Prostate gland (tissue), 2 donors: ENCODE measurements around the gene PIK3R3. TPM values are rescaled to one million over a fixed set of nuclear protein-coding genes. Genes with fewer than 3 reads are reported as not detected.

ENCODE experiments used
- DNase-seq: peaks from one replicate; pipeline ENCODE4 v3.0.0-alpha.2; 2019; ENCODE audit warnings: low spot score
- H3K27ac ChIP-seq, 2 donors: fragments of 200-600 bp; sonication (generic); 2 replicates each; pipeline ENCODE4 v1.5.1; 2017 to 2019
- H3K27me3 ChIP-seq: fragments of 200-600 bp; sonication (generic); replicated peaks from 2 replicates; pipeline ENCODE4 v1.5.1; 2019; ENCODE audit not compliant: insufficient read depth
- H3K36me3 ChIP-seq, 2 donors: fragments of 200-600 bp; sonication (generic); 1 replicate in 1 of 2; 2 replicates in 1 of 2; pipeline versions ENCODE4 v1.5.1 to v1.8.1; 2017 to 2019
- H3K4me1 ChIP-seq: fragments of 200-600 bp; sonication (generic); replicated peaks from 2 replicates; pipeline ENCODE4 v1.5.1; 2019
- H3K4me3 ChIP-seq, 2 donors: fragments of 200-600 bp; sonication (generic); 2 replicates each; pipeline ENCODE4 v1.5.1; 2017 to 2019
- H3K9me3 ChIP-seq: fragments of 200-600 bp; sonication (generic); 2 replicates; pipeline ENCODE4 v1.5.1; 2017
- CTCF ChIP-seq, 4 experiments: fragments of 200-600 bp in 2 of 4; fragments of 450-650 bp in 2 of 4; sonication (generic) in 2 of 4; IDR thresholded peaks; 1 replicate in 3 of 4; 2 replicates in 1 of 4; pipeline ENCODE4 v1.5.1; 2016 to 2019; ENCODE audit warnings: antibody characterized with exemption in 4 of 4, mild to moderate bottlenecking in 2 of 4, moderate library complexity in 2 of 4
- POLR2A ChIP-seq: fragments of 450-650 bp; IDR thresholded peaks from one replicate; pipeline ENCODE4 v1.6.1; 2016; ENCODE audit warnings: antibody characterized with exemption, mild to moderate bottlenecking
- POLR2AphosphoS5 ChIP-seq: sonication (generic); formaldehyde crosslinking; IDR thresholded peaks from one replicate; pipeline ENCODE4 v1.6.1; 2017; ENCODE audit warnings: antibody characterized with exemption
- WGBS: methylation state at CpG from one replicate; pipeline ENCODE4 v1.1.5; 2018; 5-methylcytosine and 5-hydroxymethylcytosine counted together
- intact Hi-C: fragments of 100-400 bp; cut with DNase I; formaldehyde crosslinking; loops from one replicate; pipeline ENCODE4 v1.14.2; 2022
- total RNA-seq, 2 donors: library from RNA; depleted of rRNA; stranded (reverse); fragments of >200 nt; gene quantifications; one replicate each; pipeline ENCODE4 v1.1.0, GENCODE V29; 2016

Gene PIK3R3
- total RNA-seq, 2 donors from 2014 or later = 9.1 to 26.5 TPM

- H3K4me1 ChIP-seq = no peaks in the 10 kb centered on the region
- no peak overlapping the region for H3K4me3 ChIP-seq
- no peaks in the 10 kb centered on the region for H3K9me3 ChIP-seq
- TF ChIP-seq POLR2AphosphoS5 (no peak), CTCF (IDR thresholded peaks at IDR 0.05) (no peak), POLR2A (no peak)
- 67% methylated on average over 11 of the region's 11 CpGs for WGBS
- intact Hi-C loops = no loop called here
- H3K27ac ChIP-seq = no peak overlapping the region
- no peak for DNase-seq
- H3K27me3 ChIP-seq = no peaks in the 10 kb centered on the region
- H3K36me3 ChIP-seq = no peaks in the 10 kb centered on the region
Measured at GRCh38 chr1:46043458-46044017, 88.9 kb downstream of the PIK3R3 start.

- no peak for DNase-seq
- Histone ChIP-seq H3K9me3 (no peaks in the 10 kb centered on the region), H3K36me3 (no peaks in the 10 kb centered on the region), H3K27ac (no peak overlapping the region), H3K4me1 (no peaks in the 10 kb centered on the region), H3K4me3 (no peak overlapping the region), H3K27me3 (no peaks in the 10 kb centered on the region)
- no peak for TF ChIP-seq CTCF (IDR thresholded peaks at IDR 0.05)
- TF ChIP-seq POLR2A = no peak
- no peak for TF ChIP-seq POLR2AphosphoS5
- intact Hi-C loops = no loop called here
Measured at GRCh38 chr1:46041974-46042373, 90.5 kb downstream of the PIK3R3 start.

- no peak overlapping the region for H3K27ac ChIP-seq
- no peaks in the 10 kb centered on the region for H3K36me3 ChIP-seq
- no peaks in the 10 kb centered on the region for H3K27me3 ChIP-seq
- no peak for DNase-seq
- intact Hi-C loops = no loop called here
- TF ChIP-seq POLR2AphosphoS5 (no peak), POLR2A (no peak), CTCF (IDR thresholded peaks at IDR 0.05) (no peak)
- H3K4me3 ChIP-seq = no peak overlapping the region
- H3K4me1 ChIP-seq = no peaks in the 10 kb centered on the region
- no peaks in the 10 kb centered on the region for H3K9me3 ChIP-seq
- WGBS = 91% methylated on average over 2 of the region's 2 CpGs
Measured at GRCh38 chr1:46041551-46041950, 90.9 kb downstream of the PIK3R3 start.

GRCh38 chr1:46039571-46040052 is 92.8 kb downstream of the PIK3R3 start:
- no peaks in the 10 kb centered on the region for H3K4me1 ChIP-seq
- H3K27me3 ChIP-seq = no peaks in the 10 kb centered on the region
- H3K9me3 ChIP-seq = no peaks in the 10 kb centered on the region
- no peak for TF ChIP-seq POLR2A
- intact Hi-C loops = loop anchor here (5.0 kb wide), 2 partner anchors 93 to 183 kb away; partner anchors contain the start of gene PIK3R3
- H3K4me3 ChIP-seq = no peak overlapping the region
- H3K36me3 ChIP-seq = no peaks in the 10 kb centered on the region
- WGBS = 11% methylated on average over 4 of the region's 4 CpGs
- H3K27ac ChIP-seq = peak overlapping the region; percentile 8 to 41
- peak; percentile 70 for DNase-seq

- H3K27me3 ChIP-seq = no peaks in the 10 kb centered on the region
- 37% methylated on average over 11 of the region's 11 CpGs for WGBS
- DNase-seq = peak; percentile 86
- intact Hi-C loops = loop anchor here (2.0 to 5.0 kb wide), 3 partner anchors 95 to 185 kb away; partner anchors contain the start of gene PIK3R3
- no peaks in the 10 kb centered on the region for H3K4me1 ChIP-seq
- no peak overlapping the region for H3K27ac ChIP-seq
- TF ChIP-seq POLR2A = no peak
- peak; percentile 75 for TF ChIP-seq POLR2AphosphoS5
- TF ChIP-seq CTCF (IDR thresholded peaks at IDR 0.05) = peak; percentile 94 to 99 (median 98)
- H3K4me3 ChIP-seq = no peak overlapping the region
- H3K9me3 ChIP-seq = no peaks in the 10 kb centered on the region
- H3K36me3 ChIP-seq = no peaks in the 10 kb centered on the region
Measured at GRCh38 chr1:46036894-46037839, 95.3 kb downstream of the PIK3R3 start.
